GM19023 (cell line): Measurements from ENCODE around the gene HNRNPU.
A peak's percentile ranks its signal among the peaks of the same experiment; 100 is the strongest.
"Not testable (repeated sequence)": the region's sequence is repeated elsewhere in the genome, so short reads cannot be mapped to it uniquely, and the experiment has no call there.

ENCODE experiments used
- ATAC-seq: cut with Tn5 transposase; IDR thresholded peaks from one replicate; pipeline ENCODE4 v1.9.1; 2021; ENCODE audit warnings: mild to moderate bottlenecking, moderate library complexity; ENCODE audit not compliant: unreplicated experiment

The HNRNPU gene

GRCh38 chr1:244843148-244843978 lies 21.0 kb downstream of the HNRNPU start:
- ATAC-seq: no peak

- no peak for ATAC-seq
These were observed 22.9 kb downstream of the HNRNPU start for GRCh38 chr1:244841273-244841927.

GRCh38 chr1:244840219-244840794 lies 24.0 kb downstream of the HNRNPU start:
- no peak for ATAC-seq

GRCh38 chr1:244839656-244840055 lies 24.7 kb downstream of the HNRNPU start:
- ATAC-seq: no peak

GRCh38 chr1:244837597-244838258 lies 26.6 kb downstream of the HNRNPU start:
- ATAC-seq: no peak

- no peak for ATAC-seq
These were observed 27.8 kb downstream of the HNRNPU start for GRCh38 chr1:244836584-244836983.

GRCh38 chr1:244836135-244836521 lies 28.2 kb downstream of the HNRNPU start:
- ATAC-seq: no peak

- ATAC-seq: peak; percentile 62
These were observed 28.8 kb downstream of the HNRNPU start, which contains the start of gene COX20 for GRCh38 chr1:244835276-244836134. TSS of gene COX20 (plus strand) at chr1:244835658. CDS start at chr1:244835715, 57 bp downstream.

GRCh38 chr1:244834543-244835275 lies 29.6 kb downstream of the HNRNPU start:
- ATAC-seq: peak; percentile 69

- no peak for ATAC-seq
These were observed 30.4 kb downstream of the HNRNPU start for GRCh38 chr1:244833734-244834542.

- ATAC-seq: not testable (repeated sequence)
These were observed 31.1 kb downstream of the HNRNPU start for GRCh38 chr1:244833260-244833659.

- ATAC-seq: no peak
These were observed 33.7 kb downstream of the HNRNPU start for GRCh38 chr1:244830639-244831038.

- ATAC-seq: no peak
These were observed 37.6 kb downstream of the HNRNPU start for GRCh38 chr1:244826712-244827111.

GRCh38 chr1:244822878-244823277 lies 41.5 kb downstream of the HNRNPU start:
- ATAC-seq: no peak

GRCh38 chr1:244821134-244821533 lies 43.2 kb downstream of the HNRNPU start:
- ATAC-seq: no peak

GRCh38 chr1:244820131-244820530 lies 44.2 kb downstream of the HNRNPU start:
- no peak for ATAC-seq

GRCh38 chr1:244817415-244817894 lies 46.9 kb downstream of the HNRNPU start:
- no peak for ATAC-seq

GRCh38 chr1:244815600-244816099 lies 48.7 kb downstream of the HNRNPU start:
- no peak for ATAC-seq
